Anterior cingulate cortex (tissue), 58 donors: ENCODE measurements around the gene CDC73.
"Not testable (repeated sequence)": the region's sequence is repeated elsewhere in the genome, so short reads cannot be mapped to it uniquely, and the experiment has no call there.

Experiments used
- DNase-seq, 58 donors: peaks; one replicate each; lab custom pipeline; 2025; lab: John Stamatoyannopoulos, UW

The CDC73 gene

DNA sequence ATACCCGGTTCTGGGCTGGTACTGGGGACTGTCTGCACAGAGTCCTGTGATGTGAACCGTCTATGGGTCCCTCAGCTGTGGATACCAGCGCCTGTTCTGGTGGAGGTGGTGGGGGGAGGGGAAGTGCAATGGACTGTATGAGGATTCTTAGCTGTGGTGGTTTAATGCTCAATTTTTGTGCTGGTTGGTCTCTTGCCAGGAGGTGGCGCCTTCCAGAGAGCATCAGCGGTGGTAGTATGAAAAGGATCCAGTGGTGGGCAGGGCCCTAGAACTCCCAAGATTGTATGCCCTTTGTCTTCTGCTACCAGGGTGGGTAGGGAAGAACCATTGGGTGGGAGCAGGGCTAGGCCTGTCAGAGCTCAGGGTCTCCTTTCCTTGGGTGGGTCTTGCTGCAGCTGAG is 153.9 kb downstream of the CDC73 start:
- no peak for DNase-seq

DNA sequence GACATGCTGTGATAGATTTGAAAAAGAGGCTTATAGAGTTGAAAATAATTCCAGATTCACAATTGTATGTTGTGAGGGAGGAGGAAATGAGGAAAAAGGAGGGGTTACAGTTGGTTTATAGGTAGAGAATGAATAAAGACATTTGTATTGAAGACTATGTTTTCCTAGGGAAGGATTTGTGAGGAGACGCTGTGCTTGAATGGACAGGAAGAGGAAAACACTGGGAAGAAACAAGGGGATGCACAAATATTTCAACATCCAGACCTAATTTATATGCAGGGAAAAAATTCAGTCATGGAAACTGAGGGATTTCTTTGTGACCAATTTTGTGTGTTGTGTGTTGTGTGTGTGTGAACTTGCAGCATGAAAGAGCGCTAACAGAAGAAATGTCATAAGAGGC is 157.1 kb downstream of the CDC73 start:
- no peak for DNase-seq

DNA sequence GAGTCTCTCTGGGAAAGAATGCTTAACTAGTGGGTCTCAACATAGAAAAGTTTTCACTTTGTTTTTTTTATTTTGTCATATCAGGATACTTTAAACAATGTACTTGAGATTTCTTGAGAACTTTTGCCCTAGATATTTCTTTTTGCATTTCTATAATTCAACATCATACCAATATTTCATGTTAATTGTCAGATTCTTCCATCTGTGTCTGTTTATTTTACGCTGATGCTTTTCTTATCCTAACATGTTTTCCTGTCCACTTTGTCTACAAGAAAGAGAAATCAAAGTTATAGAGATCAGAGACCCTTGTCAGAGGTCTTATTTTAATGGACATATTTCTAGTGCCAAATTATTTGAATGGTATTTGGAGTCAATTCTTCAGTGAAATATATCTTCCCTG is 160.1 kb downstream of the CDC73 start:
- DNase-seq = no peak

DNA sequence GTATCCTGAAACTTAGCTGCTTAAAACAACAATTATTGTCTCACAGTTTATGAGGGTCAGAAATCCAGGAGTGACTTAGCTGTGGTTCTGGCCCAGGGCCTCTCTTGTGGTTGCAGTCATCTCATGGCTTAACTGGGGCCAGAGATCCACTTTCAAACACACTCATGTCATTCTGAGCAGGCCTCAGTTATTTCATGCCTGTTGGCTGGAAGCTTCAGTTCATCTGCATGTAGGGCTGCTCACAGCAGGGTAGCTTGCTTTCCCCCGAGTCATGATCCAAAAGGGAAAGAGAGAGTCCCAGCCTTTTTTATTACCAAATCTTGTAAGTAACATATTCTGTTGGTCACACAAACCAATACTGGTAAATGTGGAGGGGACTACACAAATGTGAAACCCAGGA is 161.2 kb downstream of the CDC73 start:
- no peak for DNase-seq

DNA sequence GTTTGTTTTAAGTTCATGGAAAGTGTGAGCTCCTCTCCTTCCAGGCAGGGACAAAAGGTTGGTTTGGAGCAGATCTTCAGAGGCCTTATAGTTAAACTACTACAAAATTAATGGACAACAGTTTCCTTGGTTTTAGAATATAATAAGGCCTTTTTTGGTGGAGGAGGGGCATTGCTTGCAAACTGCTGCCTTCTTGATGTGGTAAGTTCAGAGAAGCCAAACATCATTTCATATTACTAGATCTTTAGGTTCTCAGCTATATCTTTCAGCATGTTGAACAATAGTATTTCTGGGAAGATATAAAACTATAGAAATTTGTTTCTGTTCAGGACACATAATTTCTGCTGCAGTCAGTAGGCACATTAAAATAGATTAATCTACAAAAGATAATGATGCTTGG is 162.4 kb downstream of the CDC73 start:
- no peak for DNase-seq

DNA sequence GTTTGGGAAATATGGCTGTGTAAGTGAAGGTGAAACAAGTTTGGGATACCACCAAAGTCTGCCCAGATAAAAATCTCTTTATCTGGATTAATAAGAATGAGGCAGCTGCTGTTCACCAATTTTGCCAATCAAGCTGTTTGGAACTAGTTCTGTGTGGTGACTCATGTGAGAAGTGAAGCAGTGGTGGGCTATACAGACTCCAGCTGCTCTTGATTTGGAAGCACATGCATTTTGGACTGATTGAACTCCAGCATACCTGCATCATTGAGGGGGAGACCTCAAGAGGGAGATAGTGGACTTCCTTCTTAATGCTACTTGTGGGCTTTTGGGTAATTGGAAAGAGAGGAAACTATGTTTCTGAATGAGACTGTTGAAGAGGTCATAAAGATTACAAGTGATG is 163.8 kb downstream of the CDC73 start:
- no peak for DNase-seq

DNA sequence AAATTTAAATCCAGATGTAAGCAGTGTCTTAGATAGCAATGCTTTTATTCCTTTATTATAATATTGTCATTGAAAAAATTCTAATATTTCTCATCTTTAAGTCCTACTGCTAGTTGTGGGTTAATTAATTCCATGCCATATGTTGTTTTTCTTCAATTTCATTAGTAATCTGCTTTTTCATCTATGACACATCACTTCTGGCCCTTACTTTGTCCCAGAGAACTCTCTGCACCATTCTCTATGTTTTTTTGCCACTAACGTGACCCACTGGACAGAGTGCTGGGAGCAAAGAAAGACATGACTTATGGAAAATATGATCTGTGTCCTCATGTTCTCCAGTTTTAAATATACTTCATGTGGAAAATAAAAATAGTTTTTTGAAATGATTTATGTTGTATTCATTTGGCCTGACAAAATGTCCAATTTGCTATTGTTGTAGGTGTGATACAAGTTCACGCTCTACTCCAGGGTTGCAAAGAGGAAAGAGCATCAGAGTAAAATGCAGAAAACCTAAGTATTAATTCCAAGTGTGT is 166.8 kb downstream of the CDC73 start:
- DNase-seq = not testable (repeated sequence)

DNA sequence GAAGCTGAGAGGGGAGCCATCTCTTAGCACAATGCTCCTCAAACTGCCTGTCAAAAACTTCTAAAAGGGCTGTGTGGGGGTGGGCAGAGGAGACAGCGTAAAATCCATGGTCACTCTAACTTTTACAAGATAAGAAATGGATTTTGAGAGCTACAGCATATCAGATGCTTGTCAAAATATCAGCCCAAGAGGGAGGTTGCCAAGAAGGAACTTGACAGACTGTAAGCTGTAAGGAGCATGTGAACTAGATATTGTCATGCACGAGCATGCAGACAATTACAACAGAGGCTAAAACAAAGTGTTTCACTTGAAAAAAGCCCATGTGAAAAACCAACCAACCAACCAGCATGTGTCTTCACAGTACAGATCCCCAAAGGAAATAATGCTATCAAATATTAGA is 171.9 kb downstream of the CDC73 start:
- DNase-seq = no peak

DNA sequence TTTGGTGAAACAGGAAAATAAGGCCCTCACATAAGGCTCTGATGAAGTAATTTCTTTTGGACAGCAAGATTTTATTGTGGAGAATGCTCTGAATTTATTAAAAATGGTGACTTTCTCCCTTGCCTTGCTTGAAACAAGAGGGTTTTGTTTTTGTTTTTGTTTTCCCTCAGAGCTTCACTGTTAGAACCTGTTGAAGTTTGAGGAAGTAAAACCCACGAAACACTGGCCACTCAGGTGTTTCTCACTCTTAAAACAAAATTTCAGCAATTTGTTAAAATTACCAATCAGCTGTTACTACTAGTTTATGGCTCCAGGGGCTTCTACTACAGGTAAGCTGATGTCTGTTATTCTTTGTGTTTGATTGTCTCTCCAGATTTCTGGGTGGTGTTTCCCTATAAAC is 177.2 kb downstream of the CDC73 start:
- DNase-seq = no peak

DNA sequence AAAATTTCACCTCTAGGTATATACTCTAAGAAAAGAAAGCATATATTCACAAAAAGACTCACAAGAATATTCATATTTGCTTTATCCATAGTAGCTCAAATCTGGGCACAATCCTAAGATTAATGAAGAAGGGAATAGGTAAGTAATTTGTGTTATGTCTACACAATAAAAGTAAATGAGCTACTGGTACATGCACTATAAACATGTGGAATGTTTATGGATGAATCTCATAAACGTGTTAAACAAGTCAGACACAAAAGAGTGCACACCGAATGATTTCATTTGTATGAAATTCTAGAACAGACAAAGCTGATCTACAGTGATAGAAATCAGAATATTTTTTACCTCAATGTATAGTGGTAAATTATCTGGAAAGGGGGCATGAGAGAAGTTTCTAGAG is 179.9 kb downstream of the CDC73 start:
- DNase-seq = no peak

DNA sequence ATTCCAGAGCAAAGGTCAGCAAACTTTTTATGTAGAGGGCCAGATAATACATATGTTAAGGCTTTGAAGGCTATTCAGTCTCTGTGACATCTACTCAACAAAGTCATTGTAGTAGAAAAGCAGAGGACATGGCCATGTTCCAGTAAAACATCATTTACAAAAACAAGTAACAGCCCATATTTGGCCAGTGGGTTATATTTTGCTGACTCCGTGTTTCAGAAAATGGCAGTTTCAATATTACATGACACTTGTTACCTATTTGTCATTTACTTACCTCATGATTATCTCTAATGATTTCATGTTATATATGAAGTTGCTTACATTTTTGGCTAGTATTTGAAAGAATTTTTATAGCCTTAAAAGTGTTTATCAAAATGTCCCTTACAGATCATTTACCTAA is 182.0 kb downstream of the CDC73 start:
- no peak for DNase-seq
